Right forelimb (tissue), 1 donor: ENCODE measurements around the gene ONECUT1.
"Not testable (repeated sequence)": the region's sequence is repeated elsewhere in the genome, so short reads cannot be mapped to it uniquely, and the experiment has no call there.

Experiments
- DNase-seq: peaks from one replicate; pipeline ENCODE4 v3.0.0-alpha.2; 2018

Gene ONECUT1

DNA sequence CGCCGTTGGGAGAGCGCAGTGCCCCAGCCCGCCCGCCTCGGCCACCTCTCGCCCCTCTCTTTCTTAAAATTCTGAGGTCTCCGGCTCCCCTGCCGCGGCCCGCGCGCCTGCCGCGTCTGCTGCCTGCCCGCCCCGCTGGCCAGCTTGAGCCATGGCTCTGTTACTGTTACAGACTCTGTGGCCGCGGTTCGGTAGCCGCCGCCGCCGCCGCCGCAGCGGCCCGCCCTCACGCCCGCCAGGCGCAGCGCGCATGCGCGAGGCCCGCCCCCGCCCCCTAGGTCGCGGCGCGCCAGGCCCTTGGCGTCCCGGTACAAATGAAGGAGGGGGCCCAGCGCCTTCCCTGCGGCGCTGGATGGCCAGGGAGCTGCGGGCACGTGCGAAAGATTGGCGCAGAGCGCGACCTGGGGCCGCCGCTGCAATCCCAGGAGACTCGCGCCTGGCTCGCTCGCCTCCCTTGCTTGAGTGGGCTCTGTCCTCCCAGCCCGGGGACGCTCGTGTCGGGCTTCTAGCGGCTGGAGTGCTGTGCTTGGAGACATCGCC lies at the start of gene ONECUT1:
Gene ONECUT1, minus strand, starts transcription at position 168 of the 540 bp plus-strand sequence. CDS start 452 bp downstream, outside the sequence.
- DNase-seq: peak; percentile 70

DNA sequence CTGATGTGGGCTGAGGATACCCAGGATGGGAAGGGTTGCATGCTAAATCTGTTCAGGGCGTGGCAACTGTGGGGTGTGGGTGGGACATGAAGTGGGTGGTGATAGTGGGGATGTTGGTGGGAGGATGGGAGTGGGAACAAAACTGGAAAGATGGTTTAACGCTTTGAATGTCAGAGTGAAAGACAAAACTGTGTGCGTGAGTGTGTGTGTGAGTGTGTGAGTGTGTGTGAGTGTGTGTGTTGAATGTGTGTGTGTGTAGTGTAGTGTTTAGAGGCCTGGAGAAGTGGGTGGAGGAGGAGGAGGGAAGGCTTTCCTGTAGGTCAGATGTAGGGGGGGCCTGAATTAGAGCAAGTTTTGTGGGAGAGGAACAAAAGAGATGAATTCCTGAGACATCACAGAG lies 44.2 kb upstream of the ONECUT1 start:
- DNase-seq: no peak

DNA sequence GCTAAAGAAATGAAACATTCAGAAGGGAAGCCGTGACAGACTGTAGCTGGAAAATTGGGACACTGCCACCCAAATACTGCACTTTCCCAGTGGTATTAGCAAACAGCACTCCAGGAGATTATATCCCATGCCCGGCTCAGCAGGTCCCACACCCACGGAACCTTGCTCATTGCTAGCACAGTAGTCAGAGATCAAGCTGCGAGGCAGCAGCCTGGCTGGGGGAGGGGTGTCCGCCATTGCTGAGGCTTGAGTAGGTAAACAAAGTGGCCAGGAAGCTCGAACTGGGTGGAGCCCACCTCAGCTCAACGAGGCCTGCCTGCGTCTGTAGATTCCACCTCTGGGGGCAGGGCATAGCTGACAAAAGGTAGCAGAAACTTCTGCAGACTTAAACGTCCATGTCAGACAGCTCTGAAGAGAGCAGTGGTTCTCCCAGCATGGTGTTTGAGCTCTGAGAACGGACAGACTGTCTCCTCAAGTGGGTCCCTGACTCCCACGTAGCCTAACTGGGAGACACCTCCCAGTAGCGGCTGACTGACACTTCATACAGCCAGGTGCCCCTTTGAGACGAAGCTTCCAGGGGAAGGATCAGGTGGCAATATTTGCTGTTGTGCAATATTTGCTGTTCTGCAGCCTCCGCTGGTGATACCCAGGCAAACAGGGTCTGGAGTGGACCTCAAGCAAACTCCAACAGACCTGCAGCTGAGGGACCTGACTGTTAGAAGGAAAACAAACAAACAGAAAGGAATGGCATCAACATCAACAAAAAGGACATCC lies 34.2 kb upstream of the ONECUT1 start:
- DNase-seq: not testable (repeated sequence)

- DNase-seq: no peak
These were observed 32.3 kb upstream of the ONECUT1 start for GRCh38 chr15:52822475-52822874.

DNA sequence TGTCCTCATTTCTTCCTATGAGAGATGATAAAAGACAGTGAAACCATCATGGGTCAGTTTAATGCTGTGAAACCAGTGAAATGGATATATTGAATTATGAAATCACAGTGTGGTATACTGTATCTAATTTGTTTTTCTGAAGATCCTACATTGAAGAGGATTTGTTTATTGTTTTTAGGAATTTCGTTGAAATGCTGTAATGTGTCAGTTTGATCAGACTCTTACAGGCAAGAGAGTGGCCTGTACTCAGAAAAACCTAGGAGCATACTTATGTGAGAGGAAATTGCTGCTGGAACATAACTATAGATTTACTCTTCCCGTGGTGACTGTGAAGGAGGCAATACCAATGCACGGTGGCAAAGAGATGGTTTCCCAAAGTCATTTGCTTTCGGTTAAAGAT lies 29.1 kb upstream of the ONECUT1 start:
- DNase-seq: no peak

DNA sequence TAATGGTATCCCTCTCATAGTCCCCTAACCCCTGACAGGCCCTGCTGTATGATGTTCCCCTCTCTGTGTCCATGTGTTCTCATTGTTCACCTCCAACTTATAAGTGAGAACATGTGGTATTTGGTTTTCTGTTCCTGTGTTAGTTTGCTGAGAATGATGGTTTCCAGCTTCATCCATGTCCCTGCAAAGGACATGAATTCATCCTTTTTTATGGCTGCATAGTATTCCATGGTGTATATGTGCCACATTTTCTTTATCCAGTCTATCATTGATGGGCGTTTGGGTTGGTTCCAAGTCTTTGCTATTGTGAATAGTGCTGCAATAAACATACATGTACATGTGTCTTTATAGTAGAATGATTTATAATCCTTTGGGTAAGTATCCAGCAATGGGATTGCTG lies 25.8 kb upstream of the ONECUT1 start:
- DNase-seq: not testable (repeated sequence)

GRCh38 chr15:52808996-52809395 lies 18.9 kb upstream of the ONECUT1 start:
- DNase-seq: no peak

GRCh38 chr15:52808441-52808840 lies 18.3 kb upstream of the ONECUT1 start:
- no peak for DNase-seq

- no peak for DNase-seq
These were observed 16.1 kb upstream of the ONECUT1 start for GRCh38 chr15:52806284-52806655.

DNA sequence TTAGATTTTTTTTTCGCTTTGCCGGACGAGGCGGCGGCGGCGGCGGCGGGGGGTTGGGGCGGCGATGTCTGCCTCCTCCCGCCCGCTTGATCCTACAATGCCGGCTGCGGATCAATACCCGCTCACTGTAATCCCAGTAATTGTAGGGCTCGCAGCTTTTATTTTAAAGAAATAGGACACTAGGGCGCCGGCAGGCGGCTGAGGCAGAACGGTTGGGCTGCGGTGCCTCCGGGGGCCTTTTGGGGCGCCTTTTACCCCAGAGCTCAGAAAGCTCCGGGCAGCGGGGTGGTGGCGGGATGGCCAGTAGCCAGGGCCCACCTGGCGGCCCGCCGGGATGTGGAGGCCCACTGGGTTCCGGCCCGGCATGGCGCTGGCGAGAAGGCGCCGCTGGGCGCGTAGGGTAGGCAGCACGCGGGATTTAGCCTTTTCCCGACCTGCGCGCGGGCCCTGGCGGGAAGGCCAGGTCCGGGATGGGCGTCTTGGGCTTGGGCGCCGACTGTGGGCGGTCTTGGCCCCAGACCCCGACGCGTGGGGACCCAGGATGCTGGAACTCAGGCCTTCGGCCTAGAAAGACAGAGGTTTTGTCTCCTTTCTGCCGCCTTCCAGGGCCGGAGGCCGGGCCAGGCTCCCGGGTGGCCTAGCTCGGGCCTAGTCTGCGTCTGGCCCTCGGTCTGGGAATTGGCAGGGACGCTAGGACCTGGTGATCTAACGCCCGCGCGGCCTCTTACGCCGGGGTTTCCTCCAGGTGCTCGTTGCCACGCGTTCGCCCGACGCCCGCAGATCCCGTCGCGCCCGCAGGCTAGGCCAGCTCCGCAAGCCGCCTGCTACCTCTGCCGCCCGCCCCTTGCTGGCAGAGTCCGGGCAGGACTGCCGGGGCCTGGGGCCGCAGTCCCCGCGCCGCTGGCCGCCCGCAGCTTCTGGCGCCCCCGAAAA lies 15.5 kb upstream of the ONECUT1 start:
- peak; percentile 48 for DNase-seq

DNA sequence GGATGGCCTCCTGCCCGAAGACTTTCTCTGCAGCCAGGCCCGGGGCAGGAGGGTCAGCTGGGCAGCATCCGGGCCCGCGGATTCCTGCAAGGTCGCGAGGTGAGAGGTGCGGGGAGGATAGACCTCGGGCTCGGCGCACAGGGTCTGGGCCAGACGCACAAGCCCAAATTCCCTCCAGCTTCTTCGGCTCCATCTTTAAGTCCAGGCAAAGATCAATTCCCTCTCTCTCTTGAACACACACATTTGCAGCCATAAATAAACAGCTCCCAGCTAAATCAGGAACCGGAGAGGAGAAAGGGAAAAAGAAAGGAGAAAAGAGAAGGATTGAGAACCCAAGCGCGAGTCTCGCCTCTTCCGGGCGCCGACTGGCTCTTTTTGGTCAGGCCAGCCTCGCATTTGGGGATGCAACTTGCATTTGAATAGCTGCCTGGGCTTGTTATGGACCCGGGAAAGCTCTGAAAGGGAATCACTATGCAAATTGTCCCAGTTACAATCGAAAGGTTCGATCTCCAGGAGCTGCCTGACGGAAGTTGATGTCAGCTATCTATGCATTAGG lies 14.5 kb upstream of the ONECUT1 start:
- no peak for DNase-seq

DNA sequence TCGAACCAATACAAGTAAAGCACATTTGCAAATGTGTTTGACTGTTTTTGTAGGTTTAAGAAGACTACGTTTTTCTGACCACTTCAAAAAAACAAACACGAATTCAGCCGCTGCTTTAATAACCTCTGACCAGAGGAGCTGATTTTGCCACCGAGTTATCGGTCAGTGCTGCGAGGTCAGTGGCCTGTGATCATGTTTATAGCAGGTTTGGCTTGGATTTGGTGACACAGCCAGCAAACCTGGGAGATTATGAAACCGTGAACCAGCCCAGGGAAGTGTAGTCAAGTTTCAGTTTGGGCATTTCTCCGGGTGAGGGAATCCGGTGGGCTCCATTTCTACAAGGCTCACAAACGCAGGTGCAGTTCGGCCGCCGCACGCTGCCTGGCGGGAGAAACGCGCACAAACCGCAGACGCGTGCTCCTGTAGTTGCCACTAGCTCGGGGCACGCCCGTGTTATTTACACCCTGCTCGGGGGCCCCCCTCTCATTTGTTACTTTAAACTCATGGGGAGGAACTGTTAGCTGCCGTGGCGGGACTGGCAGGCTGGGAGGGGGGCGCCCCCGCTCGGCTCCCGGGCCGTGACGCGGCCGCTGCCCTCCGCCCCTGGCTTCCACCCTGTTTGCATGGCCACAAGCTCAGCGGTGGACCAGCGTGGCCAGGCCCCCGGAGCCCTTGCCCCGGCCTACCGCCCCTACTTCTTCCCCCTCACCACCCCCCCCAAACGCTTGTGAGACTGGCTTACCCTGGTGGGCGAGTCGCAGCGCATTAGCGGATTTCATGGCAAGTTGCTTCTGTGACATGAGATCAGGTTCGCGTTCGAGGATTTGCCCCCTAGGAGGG lies 13.6 kb upstream of the ONECUT1 start:
- DNase-seq: no peak

DNA sequence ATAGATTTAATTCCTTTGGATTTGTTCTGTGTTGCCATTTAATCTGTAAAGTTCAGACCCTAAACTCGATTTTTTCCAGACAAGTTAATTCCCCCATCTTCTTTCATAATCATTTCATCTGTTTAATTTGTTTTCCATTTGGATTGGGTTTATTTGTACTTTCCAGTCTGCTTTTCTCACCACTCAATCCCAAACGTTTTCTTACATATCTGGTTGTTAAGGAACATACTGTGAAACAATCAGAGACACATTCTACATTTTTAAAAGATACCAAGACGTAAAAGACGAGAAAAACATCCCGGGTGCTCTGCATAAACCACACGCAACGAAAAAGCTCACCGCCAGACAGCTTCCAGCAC lies 13.0 kb upstream of the ONECUT1 start:
- DNase-seq: no peak

DNA sequence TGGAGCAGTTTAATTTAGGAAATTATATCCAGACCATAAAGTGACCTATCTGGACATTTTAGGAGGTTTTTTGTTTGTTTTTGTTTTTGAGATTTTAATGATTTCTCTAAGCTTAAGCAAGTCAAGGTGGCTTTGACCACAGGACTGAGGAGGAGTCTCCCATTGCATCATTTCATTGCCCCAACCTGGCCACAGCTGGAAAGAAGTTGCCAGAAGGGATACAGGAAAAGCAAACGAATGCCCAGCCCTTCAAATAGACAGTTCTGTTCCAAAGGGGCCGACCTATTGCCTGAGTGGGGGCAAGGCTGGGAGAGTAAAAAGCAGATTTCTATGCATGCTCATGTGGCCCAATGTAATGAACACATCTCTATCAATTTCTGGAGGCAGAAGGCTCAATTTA lies 12.0 kb upstream of the ONECUT1 start:
- DNase-seq: no peak

DNA sequence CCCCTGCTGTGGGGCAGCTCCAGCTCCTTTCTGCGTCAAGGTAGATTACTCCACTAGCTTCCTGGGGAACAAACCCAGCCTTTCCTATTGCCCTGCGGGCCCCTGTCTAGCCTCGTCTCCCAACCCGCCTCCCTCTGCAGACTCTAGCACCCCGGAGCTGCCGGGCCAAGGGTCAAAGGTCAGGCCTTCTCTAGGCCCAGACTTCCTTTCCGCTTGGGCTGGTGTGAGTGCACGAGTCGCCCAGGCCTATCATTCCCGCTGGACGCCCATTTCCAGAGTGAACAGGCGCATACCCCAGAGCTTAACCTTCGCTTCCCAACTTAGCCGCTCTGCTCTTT lies 11.6 kb upstream of the ONECUT1 start:
- no peak for DNase-seq

DNA sequence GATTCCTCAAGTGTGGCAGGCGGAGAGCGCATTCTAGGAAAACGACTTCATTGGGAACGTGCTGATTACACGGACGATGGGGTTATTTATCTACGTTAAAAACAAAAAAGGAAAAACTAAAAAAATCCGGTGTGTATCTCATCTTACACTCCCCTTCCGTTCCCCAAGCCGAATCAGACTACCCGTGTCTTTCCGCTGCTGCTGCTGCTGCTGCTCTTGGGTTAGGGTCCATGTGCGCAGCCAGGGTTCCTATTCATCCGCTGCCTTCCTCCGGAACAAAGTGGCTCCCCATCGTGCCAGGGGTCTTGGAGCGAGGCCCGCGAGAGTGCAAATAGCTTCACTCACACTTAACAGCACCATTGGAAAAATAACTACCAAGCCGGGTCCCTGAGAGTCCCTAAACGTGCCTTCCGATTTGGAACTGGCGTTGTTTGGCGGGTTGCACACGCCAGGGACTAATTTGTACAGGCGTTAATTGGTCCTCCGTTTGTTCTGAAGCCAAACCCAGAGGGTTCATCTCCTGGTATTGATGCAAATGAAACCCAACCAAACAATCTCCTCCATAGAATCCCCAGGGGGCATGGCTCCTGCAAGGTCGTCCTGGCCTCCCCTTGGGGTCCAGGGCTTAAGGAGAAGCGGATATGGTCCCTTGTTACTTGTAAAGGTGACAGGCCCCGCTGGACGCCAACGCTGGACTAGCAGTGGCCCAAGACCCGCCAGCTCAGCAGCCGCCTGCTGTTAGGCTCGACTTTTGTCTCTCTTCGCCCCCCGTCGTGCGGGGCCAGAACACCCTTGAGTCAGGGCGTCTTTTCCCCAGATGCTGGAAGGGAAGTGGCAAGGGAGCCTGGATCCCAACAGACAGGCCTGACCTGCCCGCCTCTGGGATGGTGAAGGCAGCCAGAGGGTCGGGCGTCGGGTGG lies 11.0 kb upstream of the ONECUT1 start:
- DNase-seq: no peak

- no peak for DNase-seq
These were observed 9.1 kb upstream of the ONECUT1 start for GRCh38 chr15:52799145-52799811.

DNA sequence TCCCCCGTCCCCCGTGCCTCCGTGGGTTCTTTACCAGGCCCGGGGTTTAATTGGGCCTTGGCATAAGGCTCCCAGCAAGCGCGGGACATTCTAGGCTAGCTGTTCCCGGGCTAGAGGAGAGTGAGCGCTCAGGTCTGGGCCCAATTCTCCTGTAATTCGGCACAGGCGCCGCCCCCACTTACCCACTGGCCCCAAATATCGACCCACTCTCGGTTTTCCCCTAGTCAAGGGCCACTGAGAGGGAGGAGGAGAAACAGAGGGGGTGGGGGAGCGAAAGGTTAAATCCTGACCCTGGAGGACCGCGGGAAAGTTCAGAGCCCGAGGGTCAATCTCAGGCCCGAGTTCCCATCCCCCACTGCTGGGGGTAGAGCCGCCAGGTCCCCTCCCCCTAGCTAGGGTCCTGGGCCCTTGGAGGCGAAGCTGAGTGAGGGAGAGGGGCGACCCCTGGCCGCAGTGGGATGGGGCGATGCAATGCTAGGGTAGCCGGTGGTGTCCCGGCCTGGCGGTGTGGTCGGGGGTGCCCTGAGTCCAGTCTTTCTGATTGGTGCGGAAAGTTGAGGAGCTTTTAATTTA lies 8.5 kb upstream of the ONECUT1 start:
- no peak for DNase-seq

- peak; percentile 45 for DNase-seq
These were observed 7.7 kb upstream of the ONECUT1 start for GRCh38 chr15:52797625-52798501.
